HG03045 (cell line): ENCODE data around the gene GSAP.
"Not testable (repeated sequence)": the region's sequence is repeated elsewhere in the genome, so short reads cannot be mapped to it uniquely, and the experiment has no call there.

ENCODE experiments used
- ATAC-seq: cut with Tn5 transposase; IDR thresholded peaks from one replicate; pipeline ENCODE4 v1.9.1; 2021; ENCODE audit warnings: mild to moderate bottlenecking, moderate library complexity; ENCODE audit not compliant: unreplicated experiment

GSAP gene

GRCh38 chr7:77415823-77416620 lies at the start of gene GSAP:
GSAP (minus strand) TSS chr7:77416349; CDS start chr7:77416321, 28 bp downstream.
- ATAC-seq: peak; percentile 65

DNA sequence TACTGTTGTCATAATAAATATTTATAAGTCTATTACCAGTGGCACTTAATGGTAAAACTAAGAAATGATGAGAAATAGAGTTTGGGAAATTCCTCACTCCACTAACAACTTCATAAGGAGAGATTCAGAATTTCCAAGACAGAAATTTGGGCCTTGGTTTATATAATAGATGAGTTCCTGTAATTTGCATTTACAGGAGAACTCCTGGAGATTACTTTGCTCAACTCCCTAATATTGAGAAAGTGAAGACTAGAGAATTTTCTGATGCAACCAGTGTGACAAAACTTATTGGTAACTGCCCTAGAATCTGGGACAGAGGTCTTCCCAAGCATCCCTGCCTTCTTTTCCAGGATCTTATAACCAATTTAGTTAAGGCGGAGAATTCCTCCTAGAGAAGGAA lies 49.1 kb upstream of the GSAP start:
- no peak for ATAC-seq

GRCh38 chr7:77464589-77464988 lies 48.4 kb upstream of the GSAP start:
- peak; percentile 39 for ATAC-seq

- ATAC-seq: peak; percentile 60
Observed at GRCh38 chr7:77463632-77464031, 47.5 kb upstream of the GSAP start.

DNA sequence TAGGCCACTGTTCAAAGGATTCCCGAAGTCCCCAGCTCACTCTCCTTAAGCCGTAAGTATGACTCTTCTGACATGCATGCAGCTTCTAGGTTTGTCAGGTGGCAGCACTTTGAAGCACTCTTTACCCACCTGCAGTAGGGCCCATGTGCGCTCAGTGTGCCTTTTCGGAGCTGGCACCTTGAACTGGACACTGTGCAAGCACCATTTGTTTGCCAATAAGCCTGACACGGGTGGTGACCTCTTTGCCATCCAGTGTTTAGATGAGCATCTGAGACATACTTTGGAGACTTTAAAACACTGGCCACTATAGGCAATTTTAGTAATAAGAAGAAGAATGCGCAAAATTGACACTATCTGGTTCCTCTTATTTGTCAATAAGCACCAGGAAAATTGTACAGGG lies 45.7 kb upstream of the GSAP start:
- no peak for ATAC-seq

DNA sequence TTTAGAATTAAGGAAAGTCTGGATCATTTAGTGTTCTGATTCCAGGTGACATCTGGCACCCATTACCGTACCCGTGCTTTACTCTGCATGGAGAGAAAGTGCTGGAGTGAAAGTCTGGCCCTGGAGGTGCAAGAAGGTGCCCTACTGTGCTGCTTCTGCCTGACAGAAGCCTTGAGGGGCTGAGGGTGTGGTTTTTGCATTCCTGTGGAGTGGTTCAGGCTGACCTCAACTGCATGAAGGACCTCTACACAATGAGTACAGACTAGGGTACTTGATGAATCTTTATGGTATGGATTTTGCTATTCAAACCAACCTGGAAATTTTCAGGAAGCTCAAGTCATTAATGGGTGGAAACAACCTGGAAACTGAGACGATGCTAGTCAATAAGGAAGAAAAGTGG lies 45.1 kb upstream of the GSAP start:
- no peak for ATAC-seq

DNA sequence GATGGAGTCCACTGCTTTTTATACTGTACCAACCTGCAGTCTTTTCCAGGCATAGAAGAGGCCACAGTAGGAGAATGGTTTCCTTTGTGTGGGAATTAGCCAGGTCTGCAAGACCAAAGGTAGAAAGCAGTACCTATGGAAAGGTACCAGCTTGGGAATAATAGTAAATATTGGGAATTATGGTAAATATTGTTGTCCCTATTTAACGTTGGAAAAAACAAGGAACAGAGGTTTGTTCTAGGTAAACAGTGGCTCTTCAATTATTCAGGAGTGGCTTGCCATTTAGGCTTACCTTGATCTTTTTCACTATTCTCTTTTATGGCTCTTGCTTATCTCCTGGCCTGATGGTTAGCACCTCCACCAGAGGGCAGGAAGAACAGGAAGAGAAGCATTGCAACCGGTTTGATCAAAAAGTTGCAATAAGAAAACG lies 43.9 kb upstream of the GSAP start:
- no peak for ATAC-seq

DNA sequence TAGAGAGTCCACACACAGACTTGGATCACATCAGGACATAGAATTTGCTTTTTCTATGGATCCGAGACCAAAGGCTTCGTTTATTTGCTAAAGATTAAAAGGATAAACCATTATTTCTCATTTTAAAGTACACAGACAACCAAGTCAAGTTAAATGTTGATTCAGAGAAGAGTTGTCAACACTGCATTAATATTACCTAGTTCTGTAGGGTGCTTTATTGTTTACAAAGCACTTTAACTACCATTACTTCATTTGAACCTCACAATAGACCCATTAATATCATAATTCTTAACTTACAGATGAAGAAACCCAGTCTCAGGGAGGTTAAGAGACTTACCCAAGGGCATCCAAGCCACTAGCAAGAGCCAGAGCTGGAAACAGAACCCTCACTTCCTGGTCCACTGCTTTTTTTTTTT lies 43.2 kb upstream of the GSAP start:
- no peak for ATAC-seq

DNA sequence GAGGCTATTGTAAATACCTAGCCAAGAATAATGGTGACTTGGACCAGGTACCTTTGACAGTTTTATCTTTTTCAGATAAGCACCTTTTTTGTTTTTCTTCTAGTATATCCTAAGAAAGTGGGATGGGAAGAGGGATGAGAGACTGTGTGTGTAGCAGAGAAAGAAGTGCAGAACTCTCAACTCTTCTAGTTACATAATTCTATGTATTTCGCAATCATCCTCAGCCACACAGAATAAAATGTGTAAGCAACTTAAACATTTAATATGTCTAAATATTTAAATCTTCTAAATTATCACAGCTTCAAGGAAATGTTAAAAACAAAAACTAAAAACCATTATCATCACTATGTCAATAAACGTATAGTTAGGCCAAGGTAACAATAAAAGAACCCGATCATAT lies 42.6 kb upstream of the GSAP start:
- no peak for ATAC-seq

DNA sequence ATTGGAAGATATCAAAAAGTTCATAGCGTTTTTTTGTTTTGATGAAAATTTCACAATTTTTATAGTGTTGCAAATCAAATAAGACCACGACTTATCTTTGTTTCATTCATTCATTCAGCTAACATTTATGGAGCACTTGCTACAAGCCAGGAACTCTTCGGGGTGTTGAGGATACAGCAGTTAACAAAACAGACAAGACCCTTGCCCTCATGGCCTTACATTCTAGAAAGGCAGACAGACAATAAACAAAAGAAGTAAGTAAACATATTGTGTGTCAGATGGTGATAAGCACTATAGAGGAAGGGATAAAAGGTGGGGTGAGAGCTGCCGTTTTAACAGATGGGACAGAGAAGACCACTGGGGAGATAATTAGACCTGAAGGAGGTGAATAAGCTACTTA lies 41.6 kb upstream of the GSAP start:
- ATAC-seq: no peak

DNA sequence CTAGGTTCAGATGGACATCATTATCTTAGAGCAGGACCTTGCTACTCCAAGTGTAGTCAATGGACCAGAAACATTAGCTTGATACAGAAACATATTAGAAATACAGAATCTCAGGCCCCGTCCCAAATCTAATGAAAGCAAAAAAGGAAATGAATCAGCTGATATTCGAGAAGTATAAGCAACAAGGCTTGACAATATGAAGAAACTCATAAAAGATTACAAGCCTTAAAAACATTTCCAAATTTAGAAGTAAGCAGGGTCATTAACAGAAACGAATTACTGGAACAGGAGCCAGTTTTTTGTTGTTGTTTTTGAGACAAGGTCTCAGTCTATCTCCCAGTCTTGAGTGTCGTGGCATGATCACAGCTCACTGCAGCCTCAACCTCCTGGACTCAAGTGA lies 40.5 kb upstream of the GSAP start:
- ATAC-seq: no peak

- no peak for ATAC-seq
Observed at GRCh38 chr7:77455321-77455720, 39.2 kb upstream of the GSAP start.

DNA sequence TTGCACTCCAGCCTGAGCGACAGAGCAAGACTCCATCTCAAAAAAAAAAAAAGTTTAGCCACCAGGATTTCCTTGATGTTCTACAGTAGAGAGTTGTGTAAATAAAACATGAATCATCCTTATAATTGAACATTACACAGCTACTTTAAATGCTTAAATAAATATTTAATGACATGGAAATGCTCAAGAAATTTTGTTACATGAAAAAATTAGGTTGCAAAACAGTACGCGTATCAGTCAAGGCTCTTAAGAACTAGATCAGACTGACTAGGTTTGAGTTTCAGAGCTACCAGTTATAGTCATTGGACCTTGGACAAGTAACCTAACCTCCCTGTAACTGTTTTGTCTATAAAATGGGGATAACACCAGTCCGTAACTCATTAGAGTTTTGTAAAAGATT lies 38.7 kb upstream of the GSAP start:
- ATAC-seq: no peak

GRCh38 chr7:77453531-77453930 lies 37.4 kb upstream of the GSAP start:
- ATAC-seq: no peak

GRCh38 chr7:77451950-77452349 lies 35.8 kb upstream of the GSAP start:
- not testable (repeated sequence) for ATAC-seq

DNA sequence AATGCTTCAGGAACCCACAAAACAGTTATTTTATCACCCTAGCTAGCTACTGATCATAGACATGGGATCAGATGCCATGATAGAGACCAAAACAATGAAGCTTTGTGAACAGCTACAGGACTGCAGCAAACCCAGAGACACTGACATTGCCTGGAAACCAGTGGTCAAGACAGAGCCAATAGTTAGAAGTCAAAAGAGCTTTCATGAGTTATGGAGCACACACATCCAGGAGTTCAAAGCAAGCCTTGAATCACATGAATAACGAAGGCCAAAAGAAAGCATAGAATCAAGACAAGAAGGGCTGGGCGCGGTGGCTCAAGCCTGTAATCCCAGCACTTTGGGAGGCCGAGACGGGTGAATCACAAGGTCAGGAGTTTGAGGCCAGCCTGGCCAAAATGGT lies 34.5 kb upstream of the GSAP start:
- no peak for ATAC-seq

- no peak for ATAC-seq
Observed at GRCh38 chr7:77450054-77450453, 33.9 kb upstream of the GSAP start.

DNA sequence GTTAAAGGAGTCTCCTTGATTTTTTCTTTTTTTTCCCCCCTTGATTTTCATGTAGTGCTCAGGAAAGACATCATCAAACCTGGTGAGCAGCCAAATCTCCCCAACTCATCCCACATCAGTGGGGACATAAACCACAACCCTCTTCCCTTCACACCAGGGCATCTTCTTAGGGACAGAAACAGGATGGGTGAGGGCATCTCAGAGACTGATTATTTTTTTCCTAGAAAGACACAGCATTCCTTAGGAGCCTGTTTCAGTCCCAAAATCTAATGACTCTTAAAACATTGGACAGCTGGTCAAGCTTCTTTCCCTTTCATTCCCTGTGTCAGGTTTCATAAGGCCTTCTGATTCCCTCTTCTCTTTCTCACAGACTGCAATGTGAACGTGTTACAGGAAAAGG lies 31.5 kb upstream of the GSAP start:
- ATAC-seq: no peak

- no peak for ATAC-seq
Observed at GRCh38 chr7:77444123-77444522, 28.0 kb upstream of the GSAP start.

DNA sequence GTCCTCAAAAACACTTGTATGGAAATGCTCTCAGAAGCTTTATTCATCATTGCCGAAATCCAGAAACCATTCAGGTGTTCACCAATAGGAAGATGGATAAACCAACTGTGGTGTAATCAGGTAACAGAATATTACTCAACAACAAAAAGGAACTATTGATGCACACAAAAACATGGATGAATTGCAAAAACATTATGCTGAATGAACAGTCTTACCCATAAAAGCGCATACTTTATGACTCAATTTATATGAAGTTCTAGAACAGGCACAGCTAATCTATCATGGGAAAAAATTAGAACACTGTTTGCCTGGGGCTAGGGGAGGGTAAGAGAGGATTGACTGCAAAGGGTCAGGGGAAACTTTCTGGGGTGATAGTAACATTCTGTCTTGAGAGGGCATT lies 26.9 kb upstream of the GSAP start:
- no peak for ATAC-seq

GRCh38 chr7:77442636-77443035 lies 26.5 kb upstream of the GSAP start:
- no peak for ATAC-seq

DNA sequence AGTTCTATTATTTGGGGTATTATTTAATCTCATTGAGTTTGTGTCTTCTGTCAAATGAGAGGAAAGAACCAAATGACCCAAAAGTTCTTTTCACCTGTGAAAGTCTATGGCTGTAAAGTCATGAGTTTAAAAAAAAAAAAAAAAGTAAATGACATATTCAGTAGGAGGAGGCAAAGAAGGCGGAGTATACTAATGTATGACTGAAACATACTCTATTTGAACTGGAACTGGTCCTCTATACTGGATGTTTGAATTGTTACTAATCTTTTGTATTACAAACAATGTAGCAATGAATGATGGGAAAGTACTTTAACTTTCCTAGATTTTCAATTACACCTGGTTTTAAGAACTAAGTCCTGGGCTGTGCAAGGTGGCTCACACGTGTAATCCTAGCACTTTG lies 24.9 kb upstream of the GSAP start:
- no peak for ATAC-seq

- no peak for ATAC-seq
Observed at GRCh38 chr7:77439572-77439971, 23.4 kb upstream of the GSAP start.
